NCI-H146 treated with DMSO at 0.1 percent for 48 hours (cell line): Measurements from ENCODE around the gene MCF2L.

Experiments
- DNase-seq: peaks from one replicate; lab custom pipeline; 2025; ENCODE audit not compliant: unreplicated experiment; lab: John Stamatoyannopoulos, UW

Gene MCF2L

DNA sequence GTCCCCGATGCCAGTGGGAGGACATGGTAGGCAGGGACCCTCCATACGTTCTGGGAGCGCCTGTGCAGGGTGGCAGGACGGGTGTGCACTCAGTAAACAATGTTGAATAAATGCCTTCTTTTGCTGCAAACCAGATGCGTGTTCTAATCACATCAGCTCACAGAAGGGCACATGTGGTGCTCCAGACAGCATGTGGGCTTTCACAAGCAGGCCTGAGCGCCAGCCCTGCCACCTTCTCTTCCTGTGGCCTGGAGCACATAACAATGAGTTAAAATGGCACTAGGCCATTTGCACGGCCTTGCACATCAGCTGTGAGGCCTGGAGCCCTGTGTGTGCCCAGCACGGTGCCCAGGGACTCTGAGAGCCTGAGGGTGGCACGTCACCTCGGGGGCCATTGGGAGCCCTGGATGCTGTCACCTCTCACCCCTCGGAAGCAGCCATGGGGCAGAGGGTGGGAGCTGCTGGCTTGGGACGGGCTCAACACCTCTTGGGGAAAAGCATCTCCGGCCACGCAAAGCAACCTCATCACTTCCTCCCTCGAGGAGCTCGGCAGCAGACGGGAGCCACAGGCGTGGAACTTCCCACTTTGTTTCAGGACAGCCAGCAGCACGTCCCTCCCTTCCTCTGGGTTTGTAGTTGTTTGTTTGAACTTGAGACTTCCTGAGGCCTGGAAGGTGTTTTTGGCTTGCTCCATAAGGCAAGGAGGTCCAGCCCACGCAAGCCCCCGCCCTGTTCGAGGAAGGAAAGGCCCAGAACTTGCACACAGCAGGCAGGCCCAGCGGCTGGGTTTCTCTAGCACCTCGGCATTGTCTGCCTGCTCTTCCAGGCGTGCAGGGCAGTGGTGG is 9.8 kb downstream of the MCF2L start:
- DNase-seq = no peak

GRCh38 chr13:112979406-112979902 is 10.4 kb downstream of the MCF2L start:
- peak; percentile 79 for DNase-seq

DNA sequence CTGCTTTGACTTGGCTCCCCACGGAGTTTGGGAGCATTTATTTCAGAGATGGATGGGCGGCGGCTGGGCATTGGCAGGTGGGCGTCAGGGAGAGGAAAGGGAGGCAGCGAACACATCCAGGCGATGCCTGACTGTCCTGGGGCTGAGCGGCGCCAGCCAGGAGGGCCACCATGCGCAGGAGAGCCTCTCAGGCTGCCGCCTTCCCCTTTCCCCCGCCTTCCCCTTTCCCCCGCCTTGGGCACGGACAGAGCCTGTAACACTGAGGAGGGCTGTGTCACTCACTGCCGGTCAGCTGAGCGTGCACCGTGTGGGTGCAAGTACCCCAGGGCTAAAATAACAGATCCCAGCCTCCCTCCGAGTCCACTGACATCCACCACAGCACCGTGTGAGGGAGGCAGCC is 11.4 kb downstream of the MCF2L start:
- DNase-seq = no peak

GRCh38 chr13:112981451-112981850 is 12.4 kb downstream of the MCF2L start:
- DNase-seq = no peak

GRCh38 chr13:112982281-112983041 is 13.4 kb downstream of the MCF2L start:
- no peak for DNase-seq

DNA sequence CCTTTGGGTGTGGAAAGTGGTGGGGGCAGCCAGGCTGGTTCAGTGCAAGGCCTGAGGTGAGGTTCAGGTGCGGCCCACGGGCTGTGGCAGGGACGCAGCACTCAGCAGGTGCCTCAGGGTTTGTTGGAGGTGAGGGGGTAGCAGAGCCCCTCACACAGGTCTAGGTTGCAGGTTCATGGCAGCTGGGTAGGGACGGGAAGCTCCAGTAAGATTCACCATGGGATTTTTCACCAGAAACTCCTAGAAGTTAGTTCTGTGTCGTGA is 14.0 kb downstream of the MCF2L start:
- DNase-seq = no peak

GRCh38 chr13:112983428-112984196 is 14.6 kb downstream of the MCF2L start:
- DNase-seq = peak; percentile 38

DNA sequence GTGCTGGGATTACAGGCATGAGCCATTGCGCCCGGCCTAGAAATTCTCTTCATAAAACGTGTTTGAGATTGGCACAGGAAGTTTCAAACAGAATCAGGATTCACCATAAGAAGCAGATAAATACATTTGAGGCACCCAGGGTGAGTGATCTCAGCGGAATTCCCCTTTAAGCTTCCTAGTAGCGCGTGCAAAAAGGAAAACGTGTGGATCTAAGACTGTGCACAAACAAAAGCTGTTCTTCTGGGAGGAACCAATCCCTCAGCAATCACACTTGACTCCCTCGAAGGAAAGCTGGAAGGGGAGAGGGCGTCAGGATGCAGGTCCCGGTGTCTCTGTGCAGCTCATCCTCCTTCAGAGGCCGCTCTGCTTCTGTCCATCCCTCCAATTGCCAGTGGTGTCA is 15.5 kb downstream of the MCF2L start:
- no peak for DNase-seq

GRCh38 chr13:112984954-112985802 is 16.2 kb downstream of the MCF2L start:
- DNase-seq = peak; percentile 36

- no peak for DNase-seq
Observed at GRCh38 chr13:112985803-112986408, 16.9 kb downstream of the MCF2L start.

DNA sequence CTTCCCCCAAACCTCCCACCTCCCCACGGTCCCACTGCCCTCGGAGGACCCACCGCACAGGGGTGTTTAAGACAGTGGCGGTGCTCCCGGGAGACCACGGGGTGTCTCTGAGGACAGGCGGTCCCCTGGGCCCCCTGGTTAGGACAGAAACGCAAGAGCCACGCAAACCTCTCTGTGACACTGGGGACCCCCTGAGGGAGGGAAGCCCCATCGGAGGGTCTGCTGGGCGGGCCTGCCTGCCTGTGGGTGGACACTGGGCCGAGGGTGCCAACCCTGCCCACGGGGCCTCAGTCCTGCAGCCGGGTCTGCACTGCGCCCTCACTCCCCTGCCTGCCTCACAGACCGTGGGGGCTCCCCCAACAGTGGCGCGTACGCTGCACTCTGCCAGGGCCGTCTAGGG is 17.5 kb downstream of the MCF2L start:
- no peak for DNase-seq

- DNase-seq = no peak
Observed at GRCh38 chr13:112986946-112987681, 18.1 kb downstream of the MCF2L start.

GRCh38 chr13:112987682-112988024 is 18.6 kb downstream of the MCF2L start:
- DNase-seq = no peak

GRCh38 chr13:112990783-112991182 is 21.8 kb downstream of the MCF2L start:
- peak; percentile 98 for DNase-seq

DNA sequence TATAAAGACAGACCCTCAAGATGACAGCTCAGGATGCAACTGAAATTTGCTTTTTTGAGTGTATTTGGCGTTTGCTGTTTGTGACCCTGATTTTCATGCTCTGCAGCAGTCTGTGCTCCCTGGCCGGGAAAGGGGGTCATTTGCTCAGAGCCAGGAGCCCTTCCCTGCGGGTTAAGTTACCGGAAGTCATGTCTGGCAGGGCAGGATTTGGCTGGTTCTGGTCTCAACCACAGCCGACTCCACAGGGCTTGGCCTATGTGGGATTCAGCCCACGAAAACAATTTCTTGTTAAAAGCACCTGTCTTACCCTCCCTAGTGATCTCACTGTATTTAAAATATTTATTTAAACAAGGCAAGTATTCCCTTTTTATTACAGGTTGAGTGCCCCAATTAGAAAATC is 22.6 kb downstream of the MCF2L start:
- DNase-seq = no peak

DNA sequence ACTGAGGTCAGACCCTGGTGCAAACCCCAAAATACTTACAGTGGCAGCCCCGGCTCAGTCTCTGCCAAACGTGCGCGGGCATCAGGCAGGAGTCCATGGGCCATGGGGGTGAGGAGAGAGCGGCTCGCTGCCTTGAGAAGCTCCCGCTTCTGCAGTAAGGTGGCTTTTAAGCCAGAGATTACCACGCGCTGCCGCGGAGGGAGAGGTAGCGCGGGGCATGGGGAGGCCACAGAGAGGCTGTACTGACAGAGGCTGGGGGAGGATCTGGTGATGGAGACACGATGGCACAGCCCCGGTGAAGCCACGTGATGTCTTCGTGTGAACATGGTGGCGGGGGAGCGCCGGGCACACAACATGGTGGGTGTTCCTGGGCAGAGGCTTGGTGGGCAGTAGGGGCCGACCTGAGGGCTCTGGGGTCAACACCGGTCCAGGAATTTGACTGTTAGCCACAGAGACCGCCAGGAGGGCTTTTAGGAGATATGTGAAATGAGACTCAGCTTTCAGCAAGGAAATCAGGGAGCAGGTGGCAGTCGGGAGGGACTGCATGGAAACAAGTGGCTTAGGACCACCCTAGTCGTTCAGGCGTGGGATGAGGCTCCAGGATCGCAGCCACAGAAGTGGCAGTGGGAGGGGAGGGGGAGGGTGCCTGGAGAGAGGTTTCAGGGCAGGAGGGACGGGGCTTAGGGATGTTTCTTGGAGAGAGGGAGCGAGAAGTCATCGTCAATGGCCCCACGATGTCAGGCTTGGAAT is 24.1 kb downstream of the MCF2L start:
- DNase-seq = no peak

DNA sequence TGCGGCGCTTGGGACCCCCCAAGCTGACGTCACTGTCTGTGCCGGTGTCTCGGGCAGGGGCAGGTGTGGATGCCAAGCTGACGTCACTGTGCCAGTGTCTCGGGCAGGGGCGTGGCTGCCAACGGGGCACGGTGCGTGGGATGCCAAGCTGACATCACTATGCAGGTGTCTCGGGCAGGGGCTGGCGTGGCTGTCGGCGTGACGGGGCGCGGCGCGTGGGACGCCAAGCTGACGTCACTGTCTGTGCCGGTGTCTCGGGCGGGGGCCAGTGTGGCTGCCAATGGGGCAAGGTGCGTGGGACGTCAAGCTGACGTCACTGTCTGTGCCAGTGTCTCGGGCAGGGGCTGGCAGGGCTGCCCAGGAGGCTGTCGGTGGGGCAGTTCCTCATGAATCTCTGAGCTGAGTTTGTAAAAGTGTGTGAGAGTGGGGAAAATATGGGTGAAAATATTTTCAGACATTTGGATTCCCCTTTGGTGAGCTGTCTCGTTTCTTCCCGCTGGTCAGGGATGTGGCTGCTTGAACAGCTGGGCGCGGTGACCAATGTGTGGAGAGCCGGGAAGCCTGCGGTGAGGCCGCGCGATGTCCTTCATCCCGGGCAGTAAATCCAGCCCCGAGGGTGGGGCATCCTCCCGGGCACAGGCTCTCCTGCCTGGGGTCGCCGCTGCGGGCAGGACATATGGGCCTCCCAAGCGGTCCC is 25.2 kb downstream of the MCF2L start:
- no peak for DNase-seq

GRCh38 chr13:112994781-112995355 is 25.9 kb downstream of the MCF2L start:
- DNase-seq = no peak
